ENCODE results near the gene JAML. TPM values are rescaled to one million over a fixed set of nuclear protein-coding genes. Genes with fewer than 3 reads are reported as not detected.
A peak's percentile ranks its signal among the peaks of the same experiment; 100 is the strongest.

JAML gene
- total and polyA plus RNA-seq, 7 donors = 3.3 to 35.1 (median 6.1) TPM

DNA sequence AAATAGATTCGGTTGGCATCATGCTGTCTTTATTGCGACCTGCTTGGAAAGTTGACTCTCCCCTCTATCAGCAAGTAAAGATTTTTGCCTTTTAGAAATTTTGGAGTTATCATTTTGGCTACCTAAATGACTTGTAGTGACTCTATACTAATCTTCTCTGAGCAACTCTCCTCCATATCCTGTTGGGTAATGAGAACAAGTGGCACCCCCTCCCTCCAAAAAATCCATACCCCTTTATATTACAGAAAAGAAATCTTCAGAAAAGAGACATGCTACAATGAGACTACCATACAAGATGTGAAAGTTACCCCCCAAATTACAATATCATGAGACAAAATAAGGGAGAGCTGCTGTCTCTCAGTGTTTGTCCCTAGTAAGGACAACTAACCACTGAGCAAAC, 1.2 kb downstream of the JAML start:
- H3K4me1 ChIP-seq = no peaks in the 10 kb centered on the region
- H3K36me3 ChIP-seq = no peaks in the 10 kb centered on the region
- TF ChIP-seq CTCF (IDR thresholded peaks at IDR 0.05) = no peak
- TF ChIP-seq EP300 (IDR thresholded peaks at IDR 0.05) = no peak
- TF ChIP-seq POLR2A (IDR thresholded peaks at IDR 0.05) = no peak
- TF ChIP-seq POLR2AphosphoS5 (IDR thresholded peaks at IDR 0.05) = no peak
- H3K27me3 ChIP-seq = peaks cover 0 to 20% (median 7%) of the 10 kb centered on the region in 3 donors
- intact Hi-C loops (cut with DNase I) = no loop called here
- WGBS, 2 donors = 53 to 76% methylated on average over 2 of the region's 2 CpGs
- H3K9me3 ChIP-seq = no peaks in the 10 kb centered on the region
- peak overlapping the region in 1 of 4 donors; percentile 28 for H3K4me3 ChIP-seq
- DNase-seq = no peak
- H3K27ac ChIP-seq = no peak overlapping the region

DNA sequence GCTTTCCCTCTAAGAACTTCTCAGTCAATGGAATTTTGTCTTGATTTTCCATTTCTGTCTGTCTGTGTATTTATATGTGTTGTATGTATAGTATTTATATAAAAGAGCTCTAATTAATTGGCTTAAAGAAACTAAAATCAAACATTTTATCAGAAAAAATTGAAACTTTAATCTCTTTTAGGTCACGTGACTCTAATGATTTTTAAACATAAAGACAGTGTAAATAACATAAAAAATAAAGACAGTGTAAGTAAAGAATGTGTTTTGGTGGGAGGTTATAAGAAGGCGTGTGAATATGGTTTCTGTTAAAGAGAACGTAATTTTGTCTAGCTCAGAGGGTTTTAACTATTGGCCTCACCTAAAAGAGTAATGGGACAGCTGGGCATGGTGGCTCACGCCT, 2.4 kb downstream of the JAML start:
- Histone ChIP-seq H3K9me3 (no peaks in the 10 kb centered on the region), H3K27ac (no peak overlapping the region), H3K27me3 (peaks cover 0 to 26% (median 7%) of the 10 kb centered on the region in 3 donors), H3K4me1 (no peaks in the 10 kb centered on the region), H3K36me3 (no peaks in the 10 kb centered on the region), H3K4me3 (no peak overlapping the region)
- TF ChIP-seq POLR2A (IDR thresholded peaks at IDR 0.05) (no peak), POLR2AphosphoS5 (IDR thresholded peaks at IDR 0.05) (no peak), EP300 (IDR thresholded peaks at IDR 0.05) (no peak), CTCF (IDR thresholded peaks at IDR 0.05) (no peak)
- no peak for DNase-seq
- WGBS, 2 donors = 55 to 74% methylated on average over 4 of the region's 4 CpGs
- intact Hi-C loops (cut with DNase I) = no loop called here

DNA sequence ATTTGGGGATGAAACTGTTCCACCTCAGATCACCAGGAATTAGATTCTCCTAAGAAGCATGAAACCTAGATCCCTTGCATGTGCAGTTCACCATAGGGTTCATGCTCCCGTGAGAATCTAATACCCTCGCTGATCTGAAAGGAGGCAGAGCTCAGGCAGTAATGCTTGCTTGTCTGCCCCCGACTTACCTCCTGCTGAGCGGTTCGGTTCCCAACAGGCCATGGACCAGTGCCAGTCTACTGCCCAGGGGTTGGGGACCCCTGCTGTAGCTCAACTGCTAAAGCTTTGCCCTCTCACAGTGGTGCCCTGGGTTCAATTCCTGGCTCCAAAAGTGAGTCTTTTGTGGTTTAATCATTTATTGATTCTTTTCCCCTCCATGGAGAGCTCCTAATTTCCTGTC, 3.4 kb downstream of the JAML start:
- Histone ChIP-seq H3K4me3 (no peak overlapping the region), H3K4me1 (no peaks in the 10 kb centered on the region), H3K36me3 (no peaks in the 10 kb centered on the region), H3K27me3 (peaks cover 0 to 26% (median 7%) of the 10 kb centered on the region in 3 donors), H3K9me3 (no peaks in the 10 kb centered on the region), H3K27ac (no peak overlapping the region)
- TF ChIP-seq POLR2A (IDR thresholded peaks at IDR 0.05) (no peak), POLR2AphosphoS5 (IDR thresholded peaks at IDR 0.05) (no peak), EP300 (IDR thresholded peaks at IDR 0.05) (no peak), CTCF (IDR thresholded peaks at IDR 0.05) (no peak)
- intact Hi-C loops (cut with DNase I) = no loop called here
- 88% methylated on average over 5 of the region's 5 CpGs for WGBS, 2 donors
- no peak for DNase-seq

DNA sequence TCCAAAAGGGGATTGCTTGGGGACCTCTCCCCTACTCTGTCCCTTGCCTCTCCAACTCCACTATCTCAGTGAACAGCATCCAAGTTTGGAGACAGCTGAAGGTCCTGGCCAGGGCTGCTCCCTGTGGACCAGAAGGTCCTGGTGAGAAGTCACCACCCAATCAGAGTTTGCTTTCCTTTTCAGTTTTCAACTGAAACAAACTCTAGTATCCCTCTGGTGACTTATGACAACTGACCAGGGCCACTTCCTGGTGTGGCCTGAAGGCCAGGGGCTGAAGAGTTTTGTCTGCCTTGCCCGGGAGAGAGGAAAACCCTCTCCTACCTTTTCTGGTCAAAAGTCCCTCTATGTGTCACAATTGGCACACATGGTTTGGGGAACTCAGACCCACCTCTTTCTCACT, 5.1 kb downstream of the JAML start:
- Histone ChIP-seq H3K4me3 (no peak overlapping the region), H3K9me3 (no peaks in the 10 kb centered on the region), H3K4me1 (no peaks in the 10 kb centered on the region), H3K36me3 (no peaks in the 10 kb centered on the region), H3K27me3 (peaks cover 0 to 26% (median 7%) of the 10 kb centered on the region in 3 donors), H3K27ac (no peak overlapping the region)
- DNase-seq = no peak
- TF ChIP-seq EP300 (IDR thresholded peaks at IDR 0.05) (no peak), POLR2A (IDR thresholded peaks at IDR 0.05) (no peak), POLR2AphosphoS5 (IDR thresholded peaks at IDR 0.05) (no peak), CTCF (IDR thresholded peaks at IDR 0.05) (no peak)
- intact Hi-C loops (cut with DNase I) = no loop called here
- WGBS, 2 donors = 65 to 83% methylated on average over 1 of the region's 1 CpG

DNA sequence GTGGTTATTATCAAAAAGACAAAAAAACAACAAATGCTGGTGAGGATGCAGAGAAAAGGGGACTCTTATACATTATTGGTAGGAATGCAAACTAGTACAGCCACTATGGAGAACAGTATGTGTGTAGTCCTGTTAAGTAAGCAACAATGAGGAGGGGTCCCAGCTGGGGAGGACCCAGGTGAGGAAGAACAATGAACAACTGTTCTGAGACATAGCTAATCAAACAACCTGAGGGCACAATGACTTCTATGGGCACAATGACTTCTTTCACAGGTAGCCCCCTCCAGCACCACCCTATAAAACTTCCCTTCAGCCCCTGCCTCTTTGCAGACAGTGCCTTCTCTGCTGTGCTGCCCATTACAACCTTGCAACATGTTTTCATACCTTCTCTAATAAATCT, 5.6 kb downstream of the JAML start:
- Histone ChIP-seq H3K27ac (no peak overlapping the region), H3K27me3 (peaks cover 0 to 26% (median 7%) of the 10 kb centered on the region in 3 donors), H3K4me3 (no peak overlapping the region), H3K36me3 (no peaks in the 10 kb centered on the region), H3K4me1 (no peaks in the 10 kb centered on the region), H3K9me3 (no peaks in the 10 kb centered on the region)
- intact Hi-C loops (cut with DNase I) = no loop called here
- TF ChIP-seq POLR2AphosphoS5 (IDR thresholded peaks at IDR 0.05) = no peak
- no peak for TF ChIP-seq CTCF (IDR thresholded peaks at IDR 0.05)
- no peak for TF ChIP-seq POLR2A (IDR thresholded peaks at IDR 0.05)
- TF ChIP-seq EP300 (IDR thresholded peaks at IDR 0.05) = no peak
- DNase-seq = no peak

Data from sigmoid colon (tissue), 7 donors.